Measurements from ENCODE around the gene FBXW4. TPM values are rescaled to one million over a fixed set of nuclear protein-coding genes. Genes with fewer than 3 reads are reported as not detected.

FBXW4 gene
- total RNA-seq, 1 donor = 41.9 TPM

- no peak for TF ChIP-seq CTCF (IDR thresholded peaks at IDR 0.05; ENCODE audit: insufficient read depth, low read depth, low read length)
- DNase-seq (ENCODE audit: low read depth) = no peak
- no peak overlapping the region for H3K4me3 ChIP-seq (ENCODE audit: low read depth, low read length)
Observed at GRCh38 chr10:101690461-101690860, 4.5 kb downstream of the FBXW4 start.

GRCh38 chr10:101687071-101687658, 7.8 kb downstream of the FBXW4 start:
- DNase-seq (ENCODE audit: low read depth) = no peak
- no peak for TF ChIP-seq CTCF (IDR thresholded peaks at IDR 0.05; ENCODE audit: insufficient read depth, low read depth, low read length)
- H3K4me3 ChIP-seq (ENCODE audit: low read depth, low read length) = no peak overlapping the region

- no peak for DNase-seq (ENCODE audit: low read depth)
- TF ChIP-seq CTCF (IDR thresholded peaks at IDR 0.05; ENCODE audit: insufficient read depth, low read depth, low read length) = no peak
- H3K4me3 ChIP-seq (ENCODE audit: low read depth, low read length) = no peak overlapping the region
Observed at GRCh38 chr10:101686133-101686925, 8.6 kb downstream of the FBXW4 start.

- no peak overlapping the region for H3K4me3 ChIP-seq (ENCODE audit: low read depth, low read length)
- TF ChIP-seq CTCF (IDR thresholded peaks at IDR 0.05; ENCODE audit: insufficient read depth, low read depth, low read length) = no peak
- no peak for DNase-seq (ENCODE audit: low read depth)
Observed at GRCh38 chr10:101684782-101685181, 10.2 kb downstream of the FBXW4 start.

GRCh38 chr10:101683276-101683675, 11.7 kb downstream of the FBXW4 start:
- TF ChIP-seq CTCF (IDR thresholded peaks at IDR 0.05; ENCODE audit: insufficient read depth, low read depth, low read length) = no peak
- no peak overlapping the region for H3K4me3 ChIP-seq (ENCODE audit: low read depth, low read length)
- peak; percentile 37 for DNase-seq (ENCODE audit: low read depth)

GRCh38 chr10:101682172-101682825, 12.7 kb downstream of the FBXW4 start:
- peak overlapping the region; percentile 13 for H3K4me3 ChIP-seq (ENCODE audit: low read depth, low read length)
- no peak for TF ChIP-seq CTCF (IDR thresholded peaks at IDR 0.05; ENCODE audit: insufficient read depth, low read depth, low read length)
- peak; percentile 57 for DNase-seq (ENCODE audit: low read depth)
